B cell (primary cell): Measurements from ENCODE around the gene PCK2. TPM values are rescaled to one million over a fixed set of nuclear protein-coding genes. Genes with fewer than 3 reads are reported as not detected.

Experiments used
- ATAC-seq: fragments of 200-7000 bp; cut with Tn5 transposase; one replicate; pipeline ENCODE4 v1.10.0; 2021; ENCODE audit warnings: low read depth, mild to moderate bottlenecking, moderate number of reproducible peaks, moderate library complexity
- CTCF ChIA-PET: fragments of 350-600 bp; sonication (Branson Sonifier 250); formaldehyde crosslinking; loops from one replicate; lab custom pipeline; 2021; ENCODE audit warnings: antibody characterized with exemption, inconsistent platforms; lab: Charles Lee
- POLR2A ChIA-PET: fragments of 350-600 bp; sonication (Branson Sonifier 250); formaldehyde crosslinking; loops from one replicate; lab custom pipeline; 2021; ENCODE audit warnings: antibody characterized with exemption; lab: Charles Lee
- DNase-seq: peaks from one replicate; pipeline ENCODE4 v3.0.0; 2013
- H2AFZ ChIP-seq: 2 replicates; pipeline ENCODE4 v1.6.1; 2012; ENCODE audit warnings: mild to moderate bottlenecking, low read depth, low read length; ENCODE audit not compliant: insufficient read depth, poor library complexity, severe bottlenecking
- H3K27ac ChIP-seq, 2 donors: 1 replicate in 1 of 2; 2 replicates in 1 of 2; pipeline ENCODE4 v1.5.1; 2012 to 2013; ENCODE audit warnings: low read length in 2 of 2, mild to moderate bottlenecking in 2 of 2, moderate library complexity in 1 of 2
- H3K27me3 ChIP-seq, 4 experiments: fragments of 200-600 bp in 1 of 4; sonication (generic) in 1 of 4; replicated peaks in 1 of 4; 1 replicate in 2 of 4; 2 replicates in 2 of 4; pipeline versions ENCODE4 v1.6.1 to v1.7.0; 2013 to 2016; ENCODE audit warnings: low read length in 3 of 4, mild to moderate bottlenecking in 2 of 4, mixed read lengths in 1 of 4, moderate library complexity in 1 of 4; ENCODE audit not compliant: insufficient read depth in 4 of 4, control insufficient read depth in 3 of 4; ENCODE audit errors: control extremely low read depth in 1 of 4
- H3K36me3 ChIP-seq, 2 experiments: replicated peaks in 1 of 2; 1 replicate in 1 of 2; 2 replicates in 1 of 2; pipeline versions ENCODE4 v1.6.1 to v1.7.1; 2013; ENCODE audit warnings: low read length in 1 of 2; ENCODE audit not compliant: insufficient read depth in 2 of 2, control insufficient read depth in 1 of 2; ENCODE audit errors: control extremely low read depth in 1 of 2, extremely low read depth in 1 of 2
- H3K4me1 ChIP-seq, 2 donors: fragments of 200-600 bp in 1 of 2; sonication (generic) in 1 of 2; 1 replicate in 1 of 2; 2 replicates in 1 of 2; pipeline versions ENCODE4 v1.5.1 to v1.6.1; 2013 to 2017; ENCODE audit warnings: low read length in 2 of 2; ENCODE audit not compliant: control insufficient read depth in 2 of 2, insufficient read depth in 2 of 2
- H3K4me2 ChIP-seq: replicated peaks from 2 replicates; pipeline ENCODE3; 2012; ENCODE audit warnings: mild to moderate bottlenecking, low read depth, low read length; ENCODE audit not compliant: poor library complexity, severe bottlenecking
- H3K4me3 ChIP-seq, 5 experiments: fragments of 200-600 bp in 1 of 5; sonication (generic) in 1 of 5; 1 replicate in 3 of 5; 2 replicates in 2 of 5; pipeline versions ENCODE4 v1.5.1 to v1.7.0; 2011 to 2016; ENCODE audit warnings: low read length in 4 of 5, mild to moderate bottlenecking in 4 of 5, low read depth in 2 of 5, control low read depth in 1 of 5, moderate library complexity in 1 of 5; ENCODE audit not compliant: insufficient read depth in 1 of 5; ENCODE audit errors: control extremely low read depth in 1 of 5, extremely low read depth in 1 of 5
- H3K79me2 ChIP-seq: fragments of 200-600 bp; sonication (generic); one replicate; pipeline ENCODE4 v1.6.0; 2016; ENCODE audit warnings: low read length; ENCODE audit not compliant: control insufficient read depth, insufficient read depth
- H3K9ac ChIP-seq: fragments of 200-600 bp; sonication (generic); 2 replicates; pipeline ENCODE4 v1.6.1; 2017; ENCODE audit warnings: mild to moderate bottlenecking, low read length, moderate library complexity
- H3K9me3 ChIP-seq, 3 donors: one replicate each; pipeline versions ENCODE4 v1.6.1 to v1.7.1; 2013; ENCODE audit warnings: low read length in 2 of 3; ENCODE audit not compliant: control insufficient read depth in 2 of 3, insufficient read depth in 1 of 3; ENCODE audit errors: control extremely low read depth in 1 of 3
- H4K20me1 ChIP-seq: 2 replicates; pipeline ENCODE4 v1.6.0; 2012; ENCODE audit warnings: mild to moderate bottlenecking, low read length; ENCODE audit not compliant: insufficient read depth, control insufficient read depth, poor library complexity, severe bottlenecking
- H3K27ac Mint-ChIP-seq: one replicate; pipeline ENCODE4 v1.8.0; 2021; ENCODE audit warnings: mixed read lengths
- H3K27me3 Mint-ChIP-seq: one replicate; pipeline ENCODE4 v1.8.0; 2021; ENCODE audit warnings: mixed read lengths
- H3K4me1 Mint-ChIP-seq: one replicate; pipeline ENCODE4 v1.8.0; 2021; ENCODE audit warnings: mixed read lengths
- H3K4me3 Mint-ChIP-seq: one replicate; pipeline ENCODE4 v1.8.0; 2021; ENCODE audit warnings: mixed read lengths
- H3K9me3 Mint-ChIP-seq: one replicate; pipeline ENCODE4 v1.8.0; 2022; ENCODE audit warnings: mixed read lengths; ENCODE audit not compliant: insufficient read depth
- EZH2 ChIP-seq: IDR thresholded peaks from 2 replicates; pipeline ENCODE4 v1.6.1; 2012; ENCODE audit warnings: borderline replicate concordance, low read depth, mild to moderate bottlenecking, moderate library complexity, low read length; ENCODE audit not compliant: insufficient read depth, poor library complexity, severe bottlenecking
- WGBS: methylation state at CpG from one replicate; pipeline ENCODE4 v1.1.5; 2013; ENCODE audit warnings: missing lambda C conversion rate; ENCODE audit not compliant: insufficient coverage; 5-methylcytosine and 5-hydroxymethylcytosine counted together
- intact Hi-C: fragments of 100-400 bp; cut with micrococcal nuclease; formaldehyde crosslinking; loops from one replicate; pipeline ENCODE4 v1.10.0; 2022
- polyA plus RNA-seq: library from polyadenylated mRNA; depleted of rRNA; stranded (reverse); fragments of >200 nt; gene quantifications from 2 replicates; pipeline ENCODE4 v1.2.3, GENCODE V29; 2012
- total RNA-seq, 2 donors: library from RNA; stranded (reverse); fragments of 120-200 nt in 1 of 2; gene quantifications; 1 replicate in 1 of 2; 2 replicates in 1 of 2; pipeline versions ENCODE4 v1.2.3 to v1.2.4, GENCODE V29; 2013 to 2022
- TF ChIP-seq, protein P1 (sequence below): fragments of 200-600 bp; IDR thresholded peaks from one replicate; pipeline ENCODE4 v1.8.0; 2022; ENCODE audit warnings: antibody characterized with exemption, mild to moderate bottlenecking

The PCK2 gene
- total and polyA plus RNA-seq, 2 donors (not counting 1 experiment from before 2014, with no cell fraction given): 40.4 to 58.4 TPM

DNA sequence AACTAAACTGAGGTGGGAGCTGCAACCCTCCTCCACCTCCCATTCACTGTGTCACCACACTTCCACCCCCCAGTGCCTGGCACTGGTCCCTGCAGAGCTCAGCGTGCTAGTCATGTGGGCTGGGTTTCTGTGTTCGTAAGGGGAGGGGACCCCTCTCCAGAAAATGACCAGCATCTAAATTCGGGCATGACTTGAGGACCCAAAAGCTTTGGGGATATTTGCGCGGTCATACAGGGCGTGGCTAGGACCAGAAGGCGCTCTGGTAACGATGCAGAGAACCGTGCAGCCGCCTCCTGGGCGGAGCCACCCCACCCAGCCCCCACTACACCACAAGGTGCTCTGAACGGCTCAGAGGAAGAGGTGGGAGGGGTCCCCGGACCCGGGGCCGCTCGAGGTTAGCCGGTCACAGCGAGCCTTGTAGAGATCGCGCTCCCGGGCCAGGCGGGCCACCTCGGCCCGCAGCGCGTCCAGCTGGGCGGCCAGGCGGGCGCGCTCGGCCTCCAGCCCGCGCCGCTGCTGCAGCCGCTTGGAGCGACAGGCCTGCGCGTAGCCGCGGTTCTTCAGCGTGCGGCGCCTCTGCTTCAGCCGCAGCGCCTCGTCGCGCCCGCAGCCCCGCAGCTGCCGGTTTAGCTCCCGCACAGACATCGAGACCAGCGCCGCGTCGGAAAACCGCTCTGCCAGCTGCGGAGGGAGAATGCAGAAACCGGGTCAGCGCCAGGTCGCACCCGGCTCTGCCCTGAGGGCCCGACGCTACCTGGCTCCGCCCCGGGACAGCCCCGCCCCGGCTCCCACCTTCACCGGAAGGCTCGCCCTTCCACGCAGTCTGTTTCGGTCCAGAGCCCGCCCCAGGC, 13.0 kb upstream of the PCK2 start:
- peak; percentile 82 for DNase-seq
- Histone ChIP-seq H3K36me3 (no peaks in the 10 kb centered on the region), H3K27ac (peak overlapping the region; percentile 75 to 77), H3K4me3 (peak overlapping the region; percentile 48 to 78 (median 64)), H3K4me1 (peaks cover 19 to 24% of the 10 kb centered on the region in 2 donors), H2AFZ (peak overlapping the region; percentile 77), H3K27me3 (no peaks in the 10 kb centered on the region), H3K4me2 (peak overlapping the region; percentile 92), H3K79me2 (peaks cover 9% of the 10 kb centered on the region), H4K20me1 (no peaks in the 10 kb centered on the region), H3K9ac (peak overlapping the region; percentile 68), H3K9me3 (no peaks in the 10 kb centered on the region)
- H3K4me3 Mint-ChIP-seq: peak overlapping the region; percentile 86
- H3K27me3 Mint-ChIP-seq: no peaks in the 10 kb centered on the region
- peak overlapping the region; percentile 91 for H3K27ac Mint-ChIP-seq
- ChIA-PET POLR2A (interaction anchor here (0.8 to 2.6 kb wide), 10 partner anchors 10 to 115 kb away, joined by 3 to 22 read pairs (median 6); partner anchors contain the start of genes CARMIL3, DCAF11, EMC9 and NRL), CTCF (interaction anchor here (0.6 to 8.0 kb wide), 19 partner anchors 12 to 549 kb away, joined by 3 to 96 read pairs (median 3); partner anchors contain the start of genes CIDEB, DCAF11, DHRS4 and IRF9)
- H3K9me3 Mint-ChIP-seq: no peaks in the 10 kb centered on the region
- TF ChIP-seq, protein P1, sequence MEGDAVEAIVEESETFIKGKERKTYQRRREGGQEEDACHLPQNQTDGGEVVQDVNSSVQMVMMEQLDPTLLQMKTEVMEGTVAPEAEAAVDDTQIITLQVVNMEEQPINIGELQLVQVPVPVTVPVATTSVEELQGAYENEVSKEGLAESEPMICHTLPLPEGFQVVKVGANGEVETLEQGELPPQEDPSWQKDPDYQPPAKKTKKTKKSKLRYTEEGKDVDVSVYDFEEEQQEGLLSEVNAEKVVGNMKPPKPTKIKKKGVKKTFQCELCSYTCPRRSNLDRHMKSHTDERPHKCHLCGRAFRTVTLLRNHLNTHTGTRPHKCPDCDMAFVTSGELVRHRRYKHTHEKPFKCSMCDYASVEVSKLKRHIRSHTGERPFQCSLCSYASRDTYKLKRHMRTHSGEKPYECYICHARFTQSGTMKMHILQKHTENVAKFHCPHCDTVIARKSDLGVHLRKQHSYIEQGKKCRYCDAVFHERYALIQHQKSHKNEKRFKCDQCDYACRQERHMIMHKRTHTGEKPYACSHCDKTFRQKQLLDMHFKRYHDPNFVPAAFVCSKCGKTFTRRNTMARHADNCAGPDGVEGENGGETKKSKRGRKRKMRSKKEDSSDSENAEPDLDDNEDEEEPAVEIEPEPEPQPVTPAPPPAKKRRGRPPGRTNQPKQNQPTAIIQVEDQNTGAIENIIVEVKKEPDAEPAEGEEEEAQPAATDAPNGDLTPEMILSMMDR: no peak
- TF ChIP-seq EZH2: no peak
- H3K4me1 Mint-ChIP-seq: peaks cover 30% of the 10 kb centered on the region
- under 1% methylated on average over 68 of the region's 74 CpGs for WGBS
- peak; percentile 93 for ATAC-seq
- intact Hi-C loops: loop anchor here (1.0 to 2.0 kb wide), 5 partner anchors 13 to 66 kb away; partner anchors contain the start of genes CARMIL3, DCAF11, NRL and PCK2
